ENCODE measurements around the gene FRYL.

DNA sequence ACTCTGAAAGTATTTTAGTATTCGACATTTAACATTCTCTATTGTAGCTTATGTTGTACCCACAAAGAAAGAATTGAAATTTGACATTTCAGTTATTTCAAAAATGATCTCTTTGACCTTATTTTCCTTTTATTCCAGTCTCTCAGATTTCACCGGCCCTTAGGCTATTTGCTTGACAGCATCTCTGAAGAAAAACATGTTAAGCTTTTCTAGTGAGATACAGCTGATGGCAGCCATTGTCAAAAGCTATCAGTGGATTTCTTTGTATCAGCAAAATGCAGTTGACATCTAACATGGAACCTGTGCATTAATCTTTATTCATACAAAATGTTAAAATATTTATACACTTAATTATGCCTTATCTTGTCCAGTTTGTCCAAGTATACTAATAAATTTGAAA, 273.4 kb downstream of the FRYL start:
- TF ChIP-seq ZFX (IDR thresholded peaks at IDR 0.05) = no peak
- TF ChIP-seq, protein P1, sequence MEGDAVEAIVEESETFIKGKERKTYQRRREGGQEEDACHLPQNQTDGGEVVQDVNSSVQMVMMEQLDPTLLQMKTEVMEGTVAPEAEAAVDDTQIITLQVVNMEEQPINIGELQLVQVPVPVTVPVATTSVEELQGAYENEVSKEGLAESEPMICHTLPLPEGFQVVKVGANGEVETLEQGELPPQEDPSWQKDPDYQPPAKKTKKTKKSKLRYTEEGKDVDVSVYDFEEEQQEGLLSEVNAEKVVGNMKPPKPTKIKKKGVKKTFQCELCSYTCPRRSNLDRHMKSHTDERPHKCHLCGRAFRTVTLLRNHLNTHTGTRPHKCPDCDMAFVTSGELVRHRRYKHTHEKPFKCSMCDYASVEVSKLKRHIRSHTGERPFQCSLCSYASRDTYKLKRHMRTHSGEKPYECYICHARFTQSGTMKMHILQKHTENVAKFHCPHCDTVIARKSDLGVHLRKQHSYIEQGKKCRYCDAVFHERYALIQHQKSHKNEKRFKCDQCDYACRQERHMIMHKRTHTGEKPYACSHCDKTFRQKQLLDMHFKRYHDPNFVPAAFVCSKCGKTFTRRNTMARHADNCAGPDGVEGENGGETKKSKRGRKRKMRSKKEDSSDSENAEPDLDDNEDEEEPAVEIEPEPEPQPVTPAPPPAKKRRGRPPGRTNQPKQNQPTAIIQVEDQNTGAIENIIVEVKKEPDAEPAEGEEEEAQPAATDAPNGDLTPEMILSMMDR (conservative IDR thresholded peaks at IDR 0.05) = no peak
